ENCODE results near the gene SARM1.
A peak's percentile ranks its signal among the peaks of the same experiment; 100 is the strongest.

SARM1 gene

DNA sequence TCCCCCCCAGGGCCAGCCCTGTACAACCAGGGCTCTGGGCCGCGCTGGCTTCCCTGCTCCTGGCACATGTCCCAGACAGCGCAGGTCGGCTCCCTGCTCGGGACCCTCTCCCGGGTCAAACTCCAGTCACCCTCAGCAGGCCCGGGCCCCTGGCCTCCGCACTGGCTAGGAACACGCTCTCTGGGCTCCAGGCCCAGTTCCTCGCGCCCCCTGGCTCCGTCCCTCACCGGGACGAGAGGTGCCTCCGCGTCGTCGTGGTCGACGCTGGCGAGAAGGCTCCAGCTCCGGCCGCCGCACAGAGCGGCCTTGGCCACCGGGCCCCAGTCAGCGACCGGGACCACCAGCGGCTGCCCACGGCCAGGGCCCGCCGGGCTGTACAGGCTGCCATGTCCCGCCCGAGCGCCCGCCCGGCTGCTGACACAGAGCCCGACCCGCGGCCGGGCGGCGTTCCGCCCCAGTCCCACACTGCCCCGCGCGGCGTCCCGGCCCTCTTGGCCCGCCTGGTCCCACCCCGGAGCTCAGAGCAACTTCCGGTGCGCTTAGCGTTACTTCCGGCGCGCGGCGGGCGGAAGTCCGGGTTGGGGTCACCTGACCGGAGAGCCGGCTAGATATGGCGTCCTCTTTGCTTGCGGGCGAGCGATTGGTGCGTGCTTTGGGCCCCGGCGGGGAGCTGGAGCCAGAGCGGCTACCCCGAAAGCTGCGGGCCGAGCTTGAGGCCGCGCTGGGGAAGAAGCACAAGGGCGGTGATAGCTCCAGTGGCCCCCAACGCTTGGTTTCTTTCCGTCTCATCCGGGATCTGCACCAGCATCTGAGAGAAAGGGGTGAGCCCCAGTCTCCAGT is 14.2 kb upstream of the SARM1 start, which contains the start of gene POLDIP2:
Gene POLDIP2, minus strand, starts transcription at position 467 of the 840 bp plus-strand sequence. Its CDS starts 79 bp downstream, at position 388.
- DNase-seq (ENCODE audit: low read depth) = peak; percentile 97
- TF ChIP-seq, protein P1, sequence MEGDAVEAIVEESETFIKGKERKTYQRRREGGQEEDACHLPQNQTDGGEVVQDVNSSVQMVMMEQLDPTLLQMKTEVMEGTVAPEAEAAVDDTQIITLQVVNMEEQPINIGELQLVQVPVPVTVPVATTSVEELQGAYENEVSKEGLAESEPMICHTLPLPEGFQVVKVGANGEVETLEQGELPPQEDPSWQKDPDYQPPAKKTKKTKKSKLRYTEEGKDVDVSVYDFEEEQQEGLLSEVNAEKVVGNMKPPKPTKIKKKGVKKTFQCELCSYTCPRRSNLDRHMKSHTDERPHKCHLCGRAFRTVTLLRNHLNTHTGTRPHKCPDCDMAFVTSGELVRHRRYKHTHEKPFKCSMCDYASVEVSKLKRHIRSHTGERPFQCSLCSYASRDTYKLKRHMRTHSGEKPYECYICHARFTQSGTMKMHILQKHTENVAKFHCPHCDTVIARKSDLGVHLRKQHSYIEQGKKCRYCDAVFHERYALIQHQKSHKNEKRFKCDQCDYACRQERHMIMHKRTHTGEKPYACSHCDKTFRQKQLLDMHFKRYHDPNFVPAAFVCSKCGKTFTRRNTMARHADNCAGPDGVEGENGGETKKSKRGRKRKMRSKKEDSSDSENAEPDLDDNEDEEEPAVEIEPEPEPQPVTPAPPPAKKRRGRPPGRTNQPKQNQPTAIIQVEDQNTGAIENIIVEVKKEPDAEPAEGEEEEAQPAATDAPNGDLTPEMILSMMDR (IDR thresholded peaks at IDR 0.05; ENCODE audit: insufficient read depth, low read depth, low read length, missing control alignments) = peak; percentile 11
- peak within 1 kb of the TSS; percentile 90 for H3K4me3 ChIP-seq (ENCODE audit: low read depth, low read length)

DNA sequence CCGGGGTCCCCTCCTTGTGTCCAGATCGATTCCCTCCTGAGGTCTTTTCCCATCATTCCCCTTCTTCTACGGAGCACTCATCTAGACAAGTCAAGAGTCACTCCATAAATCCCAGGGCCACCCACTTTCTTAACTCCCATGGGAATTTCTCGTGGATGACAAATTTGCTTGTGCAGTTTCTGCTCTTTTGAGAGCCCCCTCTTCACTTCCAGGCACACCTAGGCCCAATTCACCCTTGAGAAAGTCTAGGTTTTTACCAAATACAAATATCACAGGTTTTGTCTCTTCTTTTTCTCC is 13.6 kb upstream of the SARM1 start:
- H3K4me3 ChIP-seq (ENCODE audit: low read depth, low read length) = peak overlapping the region; percentile 90
- TF ChIP-seq, protein P1 (IDR thresholded peaks at IDR 0.05; ENCODE audit: insufficient read depth, low read depth, low read length, missing control alignments) = no peak
- DNase-seq (ENCODE audit: low read depth) = no peak

DNA sequence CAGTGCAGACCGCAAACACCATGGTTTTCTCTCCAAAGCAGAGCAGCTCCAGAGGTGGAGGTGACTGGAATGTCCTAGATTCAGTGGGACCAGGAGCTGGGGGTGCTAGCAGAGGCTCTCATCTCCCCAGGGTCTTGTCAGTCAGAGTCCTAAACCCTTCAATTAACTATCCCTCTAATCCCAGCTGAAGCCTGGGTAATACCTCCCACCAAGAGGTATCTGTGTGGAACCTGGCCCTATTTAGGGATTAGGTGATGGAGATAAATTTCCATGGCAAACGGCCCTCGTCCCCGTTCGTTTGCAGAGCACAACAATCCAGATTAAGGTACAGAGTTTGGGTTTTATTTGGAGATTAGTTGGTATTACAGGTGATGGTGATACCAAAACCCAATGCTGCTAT is 8.3 kb upstream of the SARM1 start:
- DNase-seq (ENCODE audit: low read depth) = no peak
- no peak overlapping the region for H3K4me3 ChIP-seq (ENCODE audit: low read depth, low read length)
- TF ChIP-seq, protein P1 (IDR thresholded peaks at IDR 0.05; ENCODE audit: insufficient read depth, low read depth, low read length, missing control alignments) = no peak

DNA sequence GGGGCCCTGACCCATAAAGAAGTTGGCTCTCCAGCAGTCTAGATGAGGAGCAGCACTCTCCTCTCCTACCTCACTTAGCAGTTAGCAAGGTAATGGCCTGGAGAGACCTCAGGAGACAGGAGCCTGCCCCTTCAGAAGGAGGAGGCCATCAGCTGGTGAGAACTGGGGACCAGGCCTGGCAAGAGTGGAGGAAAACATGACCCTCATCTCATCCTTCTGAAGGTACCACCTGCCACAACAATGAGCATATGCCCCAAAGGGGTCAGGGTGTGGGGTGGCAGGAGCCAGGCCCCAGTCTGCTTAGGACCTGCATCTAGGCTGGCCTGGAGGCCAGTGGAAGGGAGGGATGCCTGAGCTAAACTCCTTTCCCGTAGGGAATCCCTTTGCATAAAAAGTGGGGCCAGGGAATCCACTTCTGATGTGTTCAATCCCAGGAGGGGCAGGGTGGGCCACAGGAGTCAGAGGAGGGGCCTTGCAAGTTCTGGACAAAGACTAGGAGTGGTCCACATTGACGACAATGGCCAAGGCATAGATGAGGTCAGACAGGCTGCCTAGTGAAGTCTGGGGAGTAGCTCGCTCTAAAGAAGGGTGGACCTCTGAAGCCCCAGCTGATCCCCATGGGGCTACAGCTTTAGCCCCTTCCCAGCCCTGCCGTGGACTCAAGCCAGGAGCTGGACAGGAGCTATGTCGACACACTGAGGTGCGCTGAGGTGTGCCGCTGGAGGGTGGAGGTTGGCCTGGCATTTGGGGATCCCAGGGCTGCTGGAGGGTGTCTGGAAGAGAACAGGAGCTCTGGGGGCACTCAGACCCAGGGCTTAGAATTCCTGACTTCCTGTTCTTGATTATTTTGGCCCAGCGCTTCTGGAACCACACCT is 7.5 kb upstream of the SARM1 start:
- TF ChIP-seq, protein P1 (IDR thresholded peaks at IDR 0.05; ENCODE audit: insufficient read depth, low read depth, low read length, missing control alignments) = no peak
- no peak overlapping the region for H3K4me3 ChIP-seq (ENCODE audit: low read depth, low read length)
- DNase-seq (ENCODE audit: low read depth) = no peak

DNA sequence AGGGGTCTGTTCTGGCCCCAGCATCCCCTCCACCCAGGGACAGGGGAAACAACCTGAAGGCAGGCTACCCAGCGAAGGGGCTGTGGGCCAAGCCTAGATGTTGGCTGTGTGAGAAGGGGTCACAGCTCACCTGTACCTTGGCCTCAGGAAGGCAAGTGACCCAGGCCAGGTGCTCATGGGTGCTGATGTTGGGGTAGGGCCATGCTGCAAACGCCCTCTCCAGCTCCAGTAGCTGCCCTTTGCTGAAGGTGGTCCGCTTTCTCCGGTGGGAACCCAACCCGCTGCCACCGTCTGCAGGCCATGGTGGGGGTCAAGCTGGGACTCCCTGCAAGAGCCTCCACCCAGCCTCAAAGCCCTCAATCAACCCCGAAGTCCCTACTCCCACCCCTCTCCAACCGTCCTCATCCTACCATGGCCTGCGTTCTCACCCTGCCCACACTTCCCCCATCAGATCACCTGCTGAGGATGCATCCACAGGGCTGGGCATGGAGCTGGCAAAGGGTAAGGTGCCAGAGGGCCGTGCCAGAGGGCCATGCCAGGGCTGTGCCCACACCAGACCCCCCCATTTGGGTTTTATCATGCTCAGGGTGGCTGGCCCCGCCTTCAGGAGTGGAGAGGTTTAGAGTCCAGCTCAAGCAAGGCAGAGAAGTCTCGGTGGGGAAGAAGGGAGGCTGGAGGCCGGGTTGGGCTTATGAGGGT is 6.7 kb upstream of the SARM1 start, which contains the start of gene SEBOX:
Gene SEBOX, minus strand, starts transcription at position 535 of the 699 bp plus-strand sequence. Its CDS starts 48 bp downstream, at position 487.
- H3K4me3 ChIP-seq (ENCODE audit: low read depth, low read length) = no peak within 1 kb of the TSS
- TF ChIP-seq, protein P1 (IDR thresholded peaks at IDR 0.05; ENCODE audit: insufficient read depth, low read depth, low read length, missing control alignments) = no peak
- DNase-seq (ENCODE audit: low read depth) = no peak

DNA sequence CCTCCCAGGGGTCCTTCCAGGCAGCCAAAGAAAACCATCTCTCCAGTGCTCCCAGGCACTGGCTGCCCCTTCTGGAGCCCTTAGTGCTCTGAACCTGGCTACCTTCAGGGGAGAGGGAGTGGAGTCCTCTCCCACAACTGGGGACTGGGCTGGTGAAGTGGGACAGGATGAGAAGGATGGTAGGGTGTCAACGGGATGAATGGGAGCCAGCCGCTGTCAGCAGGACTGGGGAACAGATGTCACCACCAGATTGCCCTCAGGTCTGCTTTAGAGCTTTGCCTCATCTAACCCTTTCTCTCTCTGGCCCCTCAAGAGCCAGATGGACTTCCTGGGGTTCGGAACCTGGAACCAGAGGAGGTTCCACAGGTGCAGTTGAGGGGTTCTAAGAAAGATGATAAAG is 6.0 kb upstream of the SARM1 start:
- TF ChIP-seq, protein P1 (IDR thresholded peaks at IDR 0.05; ENCODE audit: insufficient read depth, low read depth, low read length, missing control alignments) = no peak
- H3K4me3 ChIP-seq (ENCODE audit: low read depth, low read length) = no peak overlapping the region
- no peak for DNase-seq (ENCODE audit: low read depth)

Measured in GM12865 (cell line).